Measurements from ENCODE around the gene MBTPS1. TPM values are rescaled to one million over a fixed set of nuclear protein-coding genes. Genes with fewer than 3 reads are reported as not detected.

The MBTPS1 gene
- total RNA-seq, 1 donor from 2014 or later, result 95.6 TPM

DNA sequence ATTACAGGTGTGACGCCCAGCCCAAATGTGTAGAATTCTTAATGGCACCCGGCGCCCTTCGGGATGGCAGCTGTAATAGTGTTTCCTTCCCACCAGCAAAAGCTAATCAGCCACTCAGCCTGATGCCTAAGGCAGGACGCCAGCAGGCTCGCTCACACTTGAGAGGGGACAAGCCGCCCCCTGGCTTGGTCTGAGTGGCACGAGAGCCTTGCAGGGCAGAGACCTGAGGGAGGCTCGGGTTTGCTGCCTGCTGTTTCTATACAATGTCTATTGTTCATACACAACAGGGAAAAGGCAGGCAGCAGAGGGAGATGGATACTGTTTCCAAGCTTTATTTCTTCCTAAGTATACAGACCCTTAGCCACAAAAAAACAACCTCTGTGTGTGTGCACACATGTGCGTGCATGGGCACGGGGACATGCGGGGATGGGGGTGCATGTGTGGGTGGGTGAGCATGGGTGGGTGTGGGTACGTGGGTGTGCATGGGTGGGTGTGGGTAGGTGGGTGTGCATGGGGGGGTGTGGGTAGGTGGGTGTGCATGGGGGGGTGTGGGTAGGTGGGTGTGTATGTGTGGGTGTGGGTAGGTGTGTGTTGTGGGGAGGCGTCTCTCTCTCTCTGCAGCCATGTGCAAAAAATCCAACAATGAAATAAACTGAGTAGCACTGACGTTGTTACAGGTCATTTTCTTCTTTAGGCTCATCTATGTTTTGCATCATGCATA lies 84.1 kb downstream of the MBTPS1 start:
- Histone ChIP-seq H3K27ac (no peak overlapping the region), H3K36me3 (no peaks in the 10 kb centered on the region), H3K27me3 (no peaks in the 10 kb centered on the region), H3K9me3 (peaks cover 0 to 15% of the 10 kb centered on the region in 2 donors), H3K4me3 (no peak overlapping the region), H3K4me1 (no peaks in the 10 kb centered on the region)
- TF ChIP-seq, protein P1, sequence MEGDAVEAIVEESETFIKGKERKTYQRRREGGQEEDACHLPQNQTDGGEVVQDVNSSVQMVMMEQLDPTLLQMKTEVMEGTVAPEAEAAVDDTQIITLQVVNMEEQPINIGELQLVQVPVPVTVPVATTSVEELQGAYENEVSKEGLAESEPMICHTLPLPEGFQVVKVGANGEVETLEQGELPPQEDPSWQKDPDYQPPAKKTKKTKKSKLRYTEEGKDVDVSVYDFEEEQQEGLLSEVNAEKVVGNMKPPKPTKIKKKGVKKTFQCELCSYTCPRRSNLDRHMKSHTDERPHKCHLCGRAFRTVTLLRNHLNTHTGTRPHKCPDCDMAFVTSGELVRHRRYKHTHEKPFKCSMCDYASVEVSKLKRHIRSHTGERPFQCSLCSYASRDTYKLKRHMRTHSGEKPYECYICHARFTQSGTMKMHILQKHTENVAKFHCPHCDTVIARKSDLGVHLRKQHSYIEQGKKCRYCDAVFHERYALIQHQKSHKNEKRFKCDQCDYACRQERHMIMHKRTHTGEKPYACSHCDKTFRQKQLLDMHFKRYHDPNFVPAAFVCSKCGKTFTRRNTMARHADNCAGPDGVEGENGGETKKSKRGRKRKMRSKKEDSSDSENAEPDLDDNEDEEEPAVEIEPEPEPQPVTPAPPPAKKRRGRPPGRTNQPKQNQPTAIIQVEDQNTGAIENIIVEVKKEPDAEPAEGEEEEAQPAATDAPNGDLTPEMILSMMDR (IDR thresholded peaks at IDR 0.05), result no peak
- no peak for DNase-seq (ENCODE audit: low spot score in 2 of 2)
- intact Hi-C loops (cut with DNase I), result no loop called here

DNA sequence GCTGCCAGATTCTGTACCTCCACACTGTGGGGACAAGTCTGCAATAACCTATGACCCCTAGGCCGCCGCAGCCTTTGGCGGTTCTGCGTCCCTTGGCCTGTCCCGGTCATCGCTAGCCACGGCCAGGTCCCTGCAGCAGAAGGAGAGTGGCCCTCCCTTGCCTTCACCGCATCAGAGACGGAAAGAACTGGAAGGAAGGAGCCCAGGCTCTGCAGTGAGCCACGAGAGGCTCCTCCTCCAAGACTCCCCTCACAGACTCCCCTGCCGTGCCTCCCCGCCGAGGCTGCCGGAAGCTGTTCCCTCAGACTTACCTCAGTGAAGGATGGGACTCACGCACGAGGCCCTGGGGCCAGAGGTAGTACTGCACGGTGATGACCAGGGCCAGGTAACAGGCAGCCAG lies 85.2 kb downstream of the MBTPS1 start:
- TF ChIP-seq, protein P1 (IDR thresholded peaks at IDR 0.05), result no peak
- H3K27ac ChIP-seq, result no peak overlapping the region
- intact Hi-C loops (cut with DNase I), result no loop called here
- H3K9me3 ChIP-seq, result peaks cover 0 to 13% of the 10 kb centered on the region in 2 donors
- no peaks in the 10 kb centered on the region for H3K4me1 ChIP-seq
- no peaks in the 10 kb centered on the region for H3K36me3 ChIP-seq
- no peak overlapping the region for H3K4me3 ChIP-seq
- H3K27me3 ChIP-seq, result no peaks in the 10 kb centered on the region
- no peak for DNase-seq (ENCODE audit: low spot score in 2 of 2)

DNA sequence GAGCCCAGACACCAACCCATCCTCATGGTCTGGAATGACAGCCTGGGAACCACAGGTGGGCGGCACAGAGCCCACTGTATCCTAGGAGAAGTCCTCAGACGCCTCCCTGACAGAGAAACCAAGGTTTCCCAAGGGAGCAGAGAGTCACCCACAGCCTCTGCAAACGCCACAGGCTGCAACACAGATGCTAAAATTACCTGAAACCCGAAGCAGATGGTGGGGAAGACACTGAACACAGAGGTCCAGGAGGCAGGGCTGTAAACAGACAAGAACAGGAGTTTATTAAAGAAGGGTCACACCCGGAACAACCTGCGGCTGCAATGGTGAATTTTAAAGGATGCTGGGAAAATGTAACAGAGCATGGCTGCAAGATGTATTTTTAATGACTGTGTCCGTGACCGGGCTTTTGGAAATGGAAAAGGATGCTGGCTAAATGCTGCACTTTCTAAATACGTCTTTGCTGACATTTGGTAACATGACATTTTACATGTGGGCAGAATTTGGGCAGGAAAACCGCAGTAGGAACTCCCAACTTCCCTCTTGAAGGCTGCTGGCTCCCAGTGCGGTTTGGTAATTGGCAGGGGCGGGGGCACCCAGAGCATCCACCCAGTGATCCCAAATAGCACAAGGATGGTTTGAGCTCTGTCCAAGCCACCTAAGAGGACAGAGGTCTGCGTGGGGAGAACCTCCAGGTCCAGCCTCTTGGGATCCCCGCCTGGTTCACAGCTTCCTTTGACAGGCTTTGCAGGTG lies 87.3 kb downstream of the MBTPS1 start:
- H3K27ac ChIP-seq, result no peak overlapping the region
- no peak for DNase-seq (ENCODE audit: low spot score in 2 of 2)
- H3K4me1 ChIP-seq, result no peaks in the 10 kb centered on the region
- H3K4me3 ChIP-seq, result no peak overlapping the region
- no peaks in the 10 kb centered on the region for H3K36me3 ChIP-seq
- H3K27me3 ChIP-seq, result no peaks in the 10 kb centered on the region
- TF ChIP-seq, protein P1 (IDR thresholded peaks at IDR 0.05), result no peak
- no peaks in the 10 kb centered on the region for H3K9me3 ChIP-seq
- intact Hi-C loops (cut with DNase I), result no loop called here

DNA sequence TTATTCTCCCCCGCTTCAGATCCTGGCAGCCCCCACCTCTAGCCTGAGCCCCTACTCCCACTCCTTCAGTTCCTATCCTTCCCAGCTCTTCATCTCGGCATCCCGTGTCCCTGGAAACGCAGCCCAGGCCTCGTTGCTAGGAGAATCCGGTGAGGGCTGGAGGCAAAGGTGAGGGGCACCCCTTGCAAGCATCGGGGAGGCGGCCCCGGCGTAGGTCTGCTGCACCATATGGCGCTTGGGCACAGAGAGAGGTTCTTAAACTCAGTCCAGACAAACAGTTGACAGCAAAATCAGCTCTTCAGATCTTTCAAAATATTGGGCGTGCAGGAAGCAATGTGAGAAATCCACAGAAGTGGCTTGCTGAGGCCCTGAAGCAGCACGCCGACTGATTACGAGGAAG lies 89.1 kb downstream of the MBTPS1 start:
- H3K27ac ChIP-seq, result no peak overlapping the region
- H3K9me3 ChIP-seq, result no peaks in the 10 kb centered on the region
- intact Hi-C loops (cut with DNase I), result no loop called here
- TF ChIP-seq, protein P1 (IDR thresholded peaks at IDR 0.05), result no peak
- H3K4me1 ChIP-seq, result no peaks in the 10 kb centered on the region
- no peak for DNase-seq (ENCODE audit: low spot score in 2 of 2)
- no peaks in the 10 kb centered on the region for H3K36me3 ChIP-seq
- H3K4me3 ChIP-seq, result no peak overlapping the region
- H3K27me3 ChIP-seq, result no peaks in the 10 kb centered on the region

DNA sequence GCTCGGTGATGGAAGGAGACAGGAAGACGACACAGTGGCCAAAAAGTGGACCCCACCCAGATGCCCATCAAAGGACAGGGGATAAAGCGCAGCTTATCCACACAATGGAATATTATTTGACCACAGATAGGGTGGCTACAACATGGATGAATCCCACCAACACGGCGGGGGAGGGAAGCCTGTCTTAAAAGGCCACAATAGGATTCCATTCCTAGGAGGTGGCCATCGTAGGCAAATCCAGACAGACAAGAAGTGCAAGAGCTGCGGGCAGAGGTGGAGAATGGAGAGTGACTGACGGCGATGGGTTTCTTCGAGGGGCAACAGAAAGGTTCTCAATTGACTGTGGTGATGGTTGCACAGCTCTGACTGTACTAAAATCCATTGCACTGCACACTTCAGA lies 90.1 kb downstream of the MBTPS1 start:
- intact Hi-C loops (cut with DNase I), result no loop called here
- Histone ChIP-seq H3K9me3 (peaks cover 0 to 4% of the 10 kb centered on the region in 2 donors), H3K27me3 (no peaks in the 10 kb centered on the region), H3K27ac (no peak overlapping the region), H3K4me1 (no peaks in the 10 kb centered on the region), H3K36me3 (no peaks in the 10 kb centered on the region), H3K4me3 (no peak overlapping the region)
- DNase-seq (ENCODE audit: low spot score in 2 of 2), result no peak
- TF ChIP-seq, protein P1 (IDR thresholded peaks at IDR 0.05), result no peak

Data from ascending aorta (tissue), 2 donors.